HG03565 (cell line): ENCODE results near the gene TRAK1.

Source experiments
- ATAC-seq: cut with Tn5 transposase; IDR thresholded peaks from one replicate; pipeline ENCODE4 v1.9.1; 2021; ENCODE audit warnings: mild to moderate bottlenecking, moderate library complexity; ENCODE audit not compliant: unreplicated experiment

Gene TRAK1

GRCh38 chr3:42267878-42268277 lies 176.7 kb downstream of the TRAK1 start:
- no peak for ATAC-seq

GRCh38 chr3:42269647-42270046 lies 178.5 kb downstream of the TRAK1 start:
- no peak for ATAC-seq

GRCh38 chr3:42270561-42270960 lies 179.4 kb downstream of the TRAK1 start:
- no peak for ATAC-seq

- no peak for ATAC-seq
Measured at GRCh38 chr3:42271786-42272185, 180.6 kb downstream of the TRAK1 start.

- ATAC-seq = no peak
Measured at GRCh38 chr3:42273361-42273760, 182.2 kb downstream of the TRAK1 start.

GRCh38 chr3:42274266-42274665 lies 183.1 kb downstream of the TRAK1 start:
- no peak for ATAC-seq

GRCh38 chr3:42275217-42275616 lies 184.1 kb downstream of the TRAK1 start:
- no peak for ATAC-seq
